ENCODE measurements around the gene SHOC2.

The SHOC2 gene

DNA sequence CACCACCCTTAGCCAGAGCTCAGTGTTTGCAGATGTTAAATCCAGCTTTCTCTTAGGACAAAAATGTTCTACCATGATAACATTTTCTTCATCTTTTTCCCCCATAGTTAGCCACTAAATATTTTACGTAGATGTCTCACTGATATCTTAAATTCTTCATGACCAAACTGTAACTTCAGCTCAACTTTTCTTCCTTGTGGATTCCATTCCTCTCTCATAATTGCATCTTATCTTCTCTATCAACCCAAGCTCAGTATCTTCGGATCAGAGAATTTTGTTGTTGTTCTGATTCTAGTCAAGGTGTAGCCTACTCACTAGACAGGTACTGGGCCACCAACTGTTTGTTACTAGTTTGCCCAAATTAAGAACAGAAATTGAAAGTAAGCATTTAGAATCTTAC lies 60.2 kb downstream of the SHOC2 start:
- Histone ChIP-seq H3K9ac (ENCODE audit: low read length) (no peak overlapping the region), H3K56ac (ENCODE audit: low read length) (no peak overlapping the region), H3K18ac (ENCODE audit: low read length) (no peak overlapping the region), H3K27me3 (ENCODE audit: insufficient read depth, low read length, poor library complexity) (no peaks in the 10 kb centered on the region), H3K4ac (ENCODE audit: low read depth, low read length) (no peak overlapping the region), H3K79me1 (ENCODE audit: low read length) (peaks cover 10% of the 10 kb centered on the region), H3K4me2 (ENCODE audit: low read length) (no peak overlapping the region), H4K5ac (ENCODE audit: low read length) (no peak overlapping the region), H4K8ac (ENCODE audit: low read depth, low read length) (no peak overlapping the region), H3K79me2 (ENCODE audit: control insufficient read depth, insufficient read depth, low read length) (peaks cover 7% of the 10 kb centered on the region), H3K4me1 (ENCODE audit: control insufficient read depth, low read depth, low read length) (peaks cover 2% of the 10 kb centered on the region), H2AK5ac (ENCODE audit: low read length) (no peak overlapping the region), H3K36me3 (ENCODE audit: control insufficient read depth, insufficient read depth, low read length) (no peaks in the 10 kb centered on the region), H2BK120ac (ENCODE audit: low read depth, low read length) (no peak overlapping the region), H2BK15ac (replicated peaks; ENCODE audit: low read depth) (no peak overlapping the region), H3K23ac (ENCODE audit: low read length) (no peak overlapping the region), H3K4me3 (ENCODE audit: low read length) (no peak overlapping the region), H3K27ac (ENCODE audit: low read depth, low read length) (no peak overlapping the region), H2BK5ac (ENCODE audit: low read length) (no peak overlapping the region)
- DNase-seq = no peak
- no CpG with 5 or more reads among the region's 2 CpGs for WGBS (ENCODE audit: extremely low coverage, insufficient coverage, low lambda C conversion rate)

DNA sequence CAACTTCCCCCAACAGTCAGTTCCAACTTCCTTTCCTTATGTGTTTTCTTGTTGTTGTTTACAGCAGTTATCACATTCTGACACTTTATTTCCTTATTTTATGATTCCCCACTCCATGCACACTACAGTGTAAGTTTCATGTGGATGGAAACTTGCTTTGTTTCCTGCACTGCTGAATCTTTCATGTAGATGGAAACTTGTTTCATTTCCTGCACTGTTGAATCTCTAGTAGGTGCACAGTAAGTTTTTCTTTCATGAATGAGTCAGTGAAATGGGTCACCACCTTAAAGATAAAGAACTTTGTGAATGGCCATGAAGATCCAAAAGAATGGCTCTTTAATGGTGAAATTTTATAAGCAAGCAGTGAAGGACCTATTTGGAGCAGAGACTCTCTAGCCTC lies 61.4 kb downstream of the SHOC2 start:
- H3K9ac ChIP-seq (ENCODE audit: low read length) = no peak overlapping the region
- no peak overlapping the region for H3K27ac ChIP-seq (ENCODE audit: low read depth, low read length)
- no peak overlapping the region for H4K8ac ChIP-seq (ENCODE audit: low read depth, low read length)
- H3K4ac ChIP-seq (ENCODE audit: low read depth, low read length) = no peak overlapping the region
- peaks cover 10% of the 10 kb centered on the region for H3K79me1 ChIP-seq (ENCODE audit: low read length)
- DNase-seq = no peak
- no peak overlapping the region for H2BK5ac ChIP-seq (ENCODE audit: low read length)
- no peak overlapping the region for H3K56ac ChIP-seq (ENCODE audit: low read length)
- H4K5ac ChIP-seq (ENCODE audit: low read length) = no peak overlapping the region
- H3K18ac ChIP-seq (ENCODE audit: low read length) = no peak overlapping the region
- no peaks in the 10 kb centered on the region for H3K27me3 ChIP-seq (ENCODE audit: insufficient read depth, low read length, poor library complexity)
- H3K4me1 ChIP-seq (ENCODE audit: control insufficient read depth, low read depth, low read length) = peaks cover 2% of the 10 kb centered on the region
- H3K4me3 ChIP-seq (ENCODE audit: low read length) = no peak overlapping the region
- no peak overlapping the region for H3K4me2 ChIP-seq (ENCODE audit: low read length)
- H2BK15ac ChIP-seq (replicated peaks; ENCODE audit: low read depth) = no peak overlapping the region
- H3K79me2 ChIP-seq (ENCODE audit: control insufficient read depth, insufficient read depth, low read length) = peaks cover 7% of the 10 kb centered on the region
- H2AK5ac ChIP-seq (ENCODE audit: low read length) = no peak overlapping the region
- H2BK120ac ChIP-seq (ENCODE audit: low read depth, low read length) = no peak overlapping the region
- H3K36me3 ChIP-seq (ENCODE audit: control insufficient read depth, insufficient read depth, low read length) = no peaks in the 10 kb centered on the region
- H3K23ac ChIP-seq (ENCODE audit: low read length) = no peak overlapping the region

DNA sequence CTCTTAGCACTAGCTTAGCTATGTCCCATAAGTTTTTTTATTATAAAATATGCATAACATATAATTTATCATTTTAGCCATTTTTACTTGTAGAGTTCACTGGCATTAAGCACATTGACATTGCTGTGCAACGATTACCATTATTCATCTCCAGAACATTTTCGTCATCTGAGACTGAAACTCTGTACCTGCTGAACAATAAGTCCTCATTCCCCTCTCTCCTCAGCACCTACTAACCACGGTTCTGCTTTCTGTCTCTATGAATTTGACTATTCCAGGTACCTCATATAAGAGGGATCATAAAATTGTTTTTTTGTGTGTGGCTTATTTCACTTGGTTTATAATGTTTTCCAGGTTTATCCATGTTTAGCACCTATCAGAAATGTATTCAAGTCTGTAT lies 64.1 kb downstream of the SHOC2 start:
- Histone ChIP-seq H3K79me1 (ENCODE audit: low read length) (peaks cover 7% of the 10 kb centered on the region), H3K27me3 (ENCODE audit: insufficient read depth, low read length, poor library complexity) (no peaks in the 10 kb centered on the region), H3K9ac (ENCODE audit: low read length) (no peak overlapping the region), H3K27ac (ENCODE audit: low read depth, low read length) (no peak overlapping the region), H3K4me3 (ENCODE audit: low read length) (no peak overlapping the region), H2BK120ac (ENCODE audit: low read depth, low read length) (no peak overlapping the region), H4K8ac (ENCODE audit: low read depth, low read length) (no peak overlapping the region), H2BK5ac (ENCODE audit: low read length) (no peak overlapping the region), H4K5ac (ENCODE audit: low read length) (no peak overlapping the region), H3K18ac (ENCODE audit: low read length) (no peak overlapping the region), H3K79me2 (ENCODE audit: control insufficient read depth, insufficient read depth, low read length) (peaks cover 4% of the 10 kb centered on the region), H2AK5ac (ENCODE audit: low read length) (no peak overlapping the region), H2BK15ac (replicated peaks; ENCODE audit: low read depth) (no peak overlapping the region), H3K4me2 (ENCODE audit: low read length) (no peak overlapping the region), H3K4me1 (ENCODE audit: control insufficient read depth, low read depth, low read length) (peaks cover 2% of the 10 kb centered on the region), H3K36me3 (ENCODE audit: control insufficient read depth, insufficient read depth, low read length) (no peaks in the 10 kb centered on the region), H3K56ac (ENCODE audit: low read length) (no peak overlapping the region), H3K4ac (ENCODE audit: low read depth, low read length) (no peak overlapping the region), H3K23ac (ENCODE audit: low read length) (no peak overlapping the region)
- DNase-seq = no peak
- no CpG with 5 or more reads among the region's 3 CpGs for WGBS (ENCODE audit: extremely low coverage, insufficient coverage, low lambda C conversion rate)

DNA sequence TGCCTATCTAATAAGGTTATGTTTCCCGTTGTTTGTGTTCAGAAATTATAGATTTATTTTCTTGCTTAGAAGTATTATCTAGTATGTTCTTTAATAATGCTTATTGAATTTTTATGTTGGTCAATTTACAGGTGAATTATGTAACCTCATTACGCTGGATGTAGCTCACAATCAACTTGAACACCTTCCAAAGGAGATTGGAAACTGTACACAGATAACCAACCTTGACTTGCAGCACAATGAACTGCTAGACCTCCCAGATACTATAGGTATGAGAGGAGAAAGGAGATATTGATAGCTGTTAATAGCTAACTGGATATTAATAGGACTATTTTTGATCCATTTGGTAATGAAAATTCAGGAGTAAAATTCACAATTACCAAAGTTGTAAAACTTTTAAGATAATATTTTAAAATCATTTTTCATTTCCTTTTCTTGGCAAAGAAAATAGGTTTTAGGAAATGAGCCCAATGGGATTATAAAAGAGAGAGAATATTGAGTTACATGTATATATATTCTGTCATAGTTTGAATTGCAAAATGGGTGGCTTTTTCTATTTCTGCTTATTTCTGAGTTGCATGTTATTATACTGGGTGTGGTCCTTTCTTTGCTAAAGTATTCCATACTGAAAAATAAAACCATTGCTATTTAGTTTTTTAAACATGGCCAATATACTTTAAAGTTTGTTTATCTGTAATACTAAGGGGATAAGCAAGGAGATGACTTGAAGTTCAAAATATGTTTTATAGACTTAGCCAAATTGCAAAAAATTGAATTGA lies 66.3 kb downstream of the SHOC2 start:
- no peak overlapping the region for H2BK15ac ChIP-seq (replicated peaks; ENCODE audit: low read depth)
- no peak overlapping the region for H3K56ac ChIP-seq (ENCODE audit: low read length)
- no peak overlapping the region for H2BK120ac ChIP-seq (ENCODE audit: low read depth, low read length)
- no CpG with 5 or more reads among the region's 2 CpGs for WGBS (ENCODE audit: extremely low coverage, insufficient coverage, low lambda C conversion rate)
- H3K36me3 ChIP-seq (ENCODE audit: control insufficient read depth, insufficient read depth, low read length) = no peaks in the 10 kb centered on the region
- H3K18ac ChIP-seq (ENCODE audit: low read length) = no peak overlapping the region
- no peak overlapping the region for H4K5ac ChIP-seq (ENCODE audit: low read length)
- H3K4me1 ChIP-seq (ENCODE audit: control insufficient read depth, low read depth, low read length) = no peaks in the 10 kb centered on the region
- no peak for DNase-seq
- no peak overlapping the region for H3K4me2 ChIP-seq (ENCODE audit: low read length)
- H3K23ac ChIP-seq (ENCODE audit: low read length) = no peak overlapping the region
- no peaks in the 10 kb centered on the region for H3K27me3 ChIP-seq (ENCODE audit: insufficient read depth, low read length, poor library complexity)
- peaks cover 1% of the 10 kb centered on the region for H3K79me1 ChIP-seq (ENCODE audit: low read length)
- no peak overlapping the region for H3K27ac ChIP-seq (ENCODE audit: low read depth, low read length)
- no peak overlapping the region for H3K9ac ChIP-seq (ENCODE audit: low read length)
- no peak overlapping the region for H2AK5ac ChIP-seq (ENCODE audit: low read length)
- no peak overlapping the region for H3K4me3 ChIP-seq (ENCODE audit: low read length)
- no peak overlapping the region for H3K4ac ChIP-seq (ENCODE audit: low read depth, low read length)
- H4K8ac ChIP-seq (ENCODE audit: low read depth, low read length) = no peak overlapping the region
- no peak overlapping the region for H2BK5ac ChIP-seq (ENCODE audit: low read length)
- no peaks in the 10 kb centered on the region for H3K79me2 ChIP-seq (ENCODE audit: control insufficient read depth, insufficient read depth, low read length)

DNA sequence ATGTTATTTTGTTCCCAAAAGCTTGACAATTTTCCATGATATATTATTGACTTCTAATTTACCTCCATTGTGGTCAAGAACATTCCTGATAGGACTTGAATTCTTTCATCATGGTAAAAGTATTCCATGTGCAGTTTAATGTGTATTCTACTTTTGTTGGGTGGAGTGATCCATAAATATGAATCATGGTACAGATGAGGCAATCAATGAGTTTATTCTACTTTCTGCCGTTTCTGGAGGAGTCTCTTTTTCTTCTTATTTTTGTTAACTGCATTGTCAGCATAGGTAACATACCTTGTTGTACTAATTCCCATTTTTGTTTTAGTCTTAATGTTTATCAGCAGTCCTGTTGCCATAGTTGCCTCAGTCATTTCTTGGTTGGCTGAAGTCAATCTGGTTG lies 69.6 kb downstream of the SHOC2 start:
- no peak overlapping the region for H3K4me2 ChIP-seq (ENCODE audit: low read length)
- no peak overlapping the region for H3K23ac ChIP-seq (ENCODE audit: low read length)
- H4K5ac ChIP-seq (ENCODE audit: low read length) = no peak overlapping the region
- H2BK15ac ChIP-seq (replicated peaks; ENCODE audit: low read depth) = no peak overlapping the region
- H3K4me1 ChIP-seq (ENCODE audit: control insufficient read depth, low read depth, low read length) = no peaks in the 10 kb centered on the region
- no peaks in the 10 kb centered on the region for H3K36me3 ChIP-seq (ENCODE audit: control insufficient read depth, insufficient read depth, low read length)
- no peaks in the 10 kb centered on the region for H3K27me3 ChIP-seq (ENCODE audit: insufficient read depth, low read length, poor library complexity)
- no peak overlapping the region for H3K4ac ChIP-seq (ENCODE audit: low read depth, low read length)
- no peaks in the 10 kb centered on the region for H3K79me1 ChIP-seq (ENCODE audit: low read length)
- H3K4me3 ChIP-seq (ENCODE audit: low read length) = no peak overlapping the region
- H3K9ac ChIP-seq (ENCODE audit: low read length) = no peak overlapping the region
- H2BK5ac ChIP-seq (ENCODE audit: low read length) = no peak overlapping the region
- no peak overlapping the region for H3K27ac ChIP-seq (ENCODE audit: low read depth, low read length)
- no peak overlapping the region for H4K8ac ChIP-seq (ENCODE audit: low read depth, low read length)
- no peak overlapping the region for H2AK5ac ChIP-seq (ENCODE audit: low read length)
- no peaks in the 10 kb centered on the region for H3K79me2 ChIP-seq (ENCODE audit: control insufficient read depth, insufficient read depth, low read length)
- no peak for DNase-seq
- H3K56ac ChIP-seq (ENCODE audit: low read length) = no peak overlapping the region
- no peak overlapping the region for H2BK120ac ChIP-seq (ENCODE audit: low read depth, low read length)
- no CpG with 5 or more reads among the region's 1 CpG for WGBS (ENCODE audit: extremely low coverage, insufficient coverage, low lambda C conversion rate)
- H3K18ac ChIP-seq (ENCODE audit: low read length) = no peak overlapping the region
